HepG2 (cell line): Measurements from ENCODE around the gene CAPZB. TPM values are rescaled to one million over a fixed set of nuclear protein-coding genes. Genes with fewer than 3 reads are reported as not detected.
A peak's percentile ranks its signal among the peaks of the same experiment; 100 is the strongest.

ENCODE experiments used
- ATF7-NPFF ChIP-seq: sonication (generic); formaldehyde crosslinking; IDR thresholded peaks from 2 replicates; pipeline ENCODE4 v1.8.1; 2023; ENCODE audit warnings: mild to moderate bottlenecking, low read depth, missing genetic modification reagents, moderate library complexity
- BRCA1 ChIP-seq: sonication (generic); formaldehyde crosslinking; IDR thresholded peaks from 2 replicates; pipeline ENCODE4 v1.4.0; 2020; ENCODE audit warnings: missing genetic modification reagents
- CCDC6 ChIP-seq: sonication (generic); formaldehyde crosslinking; IDR thresholded peaks from 2 replicates; pipeline ENCODE4 v1.8.1; 2022; ENCODE audit warnings: mild to moderate bottlenecking, missing genetic modification reagents, moderate library complexity
- CHCHD3 ChIP-seq: sonication (generic); formaldehyde crosslinking; IDR thresholded peaks from 2 replicates; pipeline ENCODE4 v1.8.0; 2022; ENCODE audit warnings: mild to moderate bottlenecking, missing genetic modification reagents, moderate library complexity
- DMAP1 ChIP-seq: IDR thresholded peaks from 2 replicates; pipeline ENCODE4 v1.6.1; 2016
- ISL2 ChIP-seq: sonication (generic); formaldehyde crosslinking; IDR thresholded peaks from 2 replicates; pipeline ENCODE4 v1.5.0; 2020; ENCODE audit warnings: missing genetic modification reagents
- JUN ChIP-seq: sonication (generic); formaldehyde crosslinking; IDR thresholded peaks from 2 replicates; pipeline ENCODE4 v1.4.0; 2020; ENCODE audit warnings: mild to moderate bottlenecking, missing genetic modification reagents
- JUNB ChIP-seq: sonication (generic); formaldehyde crosslinking; IDR thresholded peaks from 2 replicates; pipeline ENCODE4 v1.8.0; 2022; ENCODE audit warnings: missing genetic modification reagents, mild to moderate bottlenecking, borderline replicate concordance
- KDM6A ChIP-seq: IDR thresholded peaks from 2 replicates; pipeline ENCODE4 v1.6.1; 2016; ENCODE audit warnings: low read depth
- KMT2A ChIP-seq: sonication (generic); formaldehyde crosslinking; IDR thresholded peaks from 2 replicates; pipeline ENCODE4 v1.4.0; 2020; ENCODE audit warnings: missing genetic modification reagents
- NCOR1 ChIP-seq: fragments of 200-600 bp; sonication (generic); IDR thresholded peaks from 2 replicates; pipeline ENCODE4 v1.7.0; 2017; ENCODE audit warnings: antibody characterized with exemption, low read length, borderline replicate concordance
- NR1H2 ChIP-seq: sonication (generic); formaldehyde crosslinking; IDR thresholded peaks from 2 replicates; pipeline ENCODE4 v1.8.1; 2022; ENCODE audit warnings: low read depth, missing genetic modification reagents, borderline replicate concordance
- PHF20 ChIP-seq: sonication (generic); formaldehyde crosslinking; IDR thresholded peaks from 2 replicates; pipeline ENCODE4 v1.5.0; 2020; ENCODE audit warnings: mild to moderate bottlenecking, missing genetic modification reagents
- PLRG1 ChIP-seq: fragments of 450-650 bp; conservative IDR thresholded peaks from 2 replicates; pipeline ENCODE4 v1.6.1; 2016
- POLR2AphosphoS2 ChIP-seq: IDR thresholded peaks from 2 replicates; pipeline ENCODE4 v1.6.1; 2011; ENCODE audit warnings: low read depth, low read length, improper control_type of control experiment
- RARA ChIP-seq: IDR thresholded peaks from 2 replicates; pipeline ENCODE4 v1.6.1; 2016; ENCODE audit warnings: missing genetic modification reagents, missing compliant biosample characterization
- SUZ12 ChIP-seq: fragments of 150-350 bp; IDR thresholded peaks from 2 replicates; pipeline ENCODE4 v1.6.1; 2014; ENCODE audit warnings: low read depth, low read length
- TCF7 ChIP-seq: sonication (generic); IDR thresholded peaks from 2 replicates; pipeline ENCODE4 v1.6.1; 2016; ENCODE audit warnings: antibody characterized with exemption, low read depth
- XBP1 ChIP-seq: sonication (generic); formaldehyde crosslinking; IDR thresholded peaks from 2 replicates; pipeline ENCODE4 v1.5.0; 2020; ENCODE audit warnings: missing genetic modification reagents
- ZBTB38 ChIP-seq: sonication (generic); formaldehyde crosslinking; IDR thresholded peaks from 2 replicates; pipeline ENCODE4 v1.5.1; 2020; ENCODE audit warnings: mild to moderate bottlenecking, missing genetic modification reagents
- ZBTB7A ChIP-seq: sonication (generic); formaldehyde crosslinking; IDR thresholded peaks from 2 replicates; pipeline ENCODE4 v1.8.0; 2022; ENCODE audit warnings: mild to moderate bottlenecking, missing genetic modification reagents
- ZFP37 ChIP-seq: sonication (generic); formaldehyde crosslinking; IDR thresholded peaks from 2 replicates; pipeline ENCODE4 v1.4.0; 2020; ENCODE audit warnings: missing genetic modification reagents, borderline replicate concordance
- ZNF329 ChIP-seq: sonication (generic); formaldehyde crosslinking; IDR thresholded peaks from 2 replicates; pipeline ENCODE4 v1.9.0; 2021; ENCODE audit warnings: low read depth, mild to moderate bottlenecking, missing genetic modification reagents
- ZNF44 ChIP-seq: sonication (generic); formaldehyde crosslinking; IDR thresholded peaks from 2 replicates; pipeline ENCODE4 v1.5.1; 2020; ENCODE audit warnings: mild to moderate bottlenecking, missing genetic modification reagents
- ZNF563 ChIP-seq: sonication (generic); formaldehyde crosslinking; IDR thresholded peaks from 2 replicates; pipeline ENCODE4 v1.8.0; 2022; ENCODE audit warnings: mild to moderate bottlenecking, moderate library complexity, missing genetic modification reagents
- ZNF570 ChIP-seq: sonication (generic); formaldehyde crosslinking; IDR thresholded peaks from 2 replicates; pipeline ENCODE4 v1.4.0; 2020; ENCODE audit warnings: mild to moderate bottlenecking, missing genetic modification reagents, borderline replicate concordance
- ZNF616 ChIP-seq: sonication (generic); formaldehyde crosslinking; IDR thresholded peaks from 2 replicates; pipeline ENCODE4 v1.5.0; 2020; ENCODE audit warnings: low read depth, mild to moderate bottlenecking, missing genetic modification reagents
- ZNF691 ChIP-seq: sonication (generic); formaldehyde crosslinking; IDR thresholded peaks from 2 replicates; pipeline ENCODE4 v1.4.0; 2020; ENCODE audit warnings: missing genetic modification reagents, low read depth, mild to moderate bottlenecking, borderline replicate concordance
- ZNF800 ChIP-seq: sonication (generic); formaldehyde crosslinking; IDR thresholded peaks from 2 replicates; pipeline ENCODE4 v1.4.0; 2020; ENCODE audit warnings: missing genetic modification reagents
- ZSCAN22 ChIP-seq: sonication (generic); formaldehyde crosslinking; IDR thresholded peaks from 2 replicates; pipeline ENCODE4 v1.4.0; 2020; ENCODE audit warnings: mild to moderate bottlenecking, missing genetic modification reagents
- polyA plus RNA-seq, 8 experiments: library from polyadenylated mRNA; depleted of rRNA in 3 of 8; stranded (reverse) in 7 of 8; unstranded in 1 of 8; fragments of >200 nt; fragmentation: Illumina TruSeq in 4 of 8; extraction: Trizol in 4 of 8; gene quantifications; 2 replicates each; pipeline versions ENCODE4 v1.2.1 to v1.2.3, GENCODE V29; 2011 to 2016; ENCODE audit warnings: low read depth in 4 of 8, missing spikeins in 1 of 8, mixed read lengths in 1 of 8; ENCODE audit not compliant: insufficient read depth in 1 of 8
- total RNA-seq, 5 experiments: library from RNA; depleted of rRNA; stranded (reverse); fragments of >200 nt; fragmentation: Illumina TruSeq; extraction: Trizol; gene quantifications; 2 replicates each; pipeline ENCODE4 v1.2.3, GENCODE V29; 2016; ENCODE audit warnings: low read depth in 1 of 5
- TF ChIP-seq, protein P1 (sequence below): IDR thresholded peaks from 2 replicates; pipeline ENCODE4 v1.6.1; 2018; ENCODE audit warnings: missing genetic modification reagents

CAPZB gene
- total and polyA plus RNA-seq, 2 of the 13 experiments (the other 11 are each of a cell fraction or from before 2014, with no cell fraction given): 58.9 to 76.9 TPM

- no peak for TF ChIP-seq ATF7-NPFF (CRISPR knock-in tag)
- no peak for TF ChIP-seq BRCA1 (CRISPR knock-in tag)
- no peak for TF ChIP-seq CCDC6 (CRISPR knock-in tag)
- TF ChIP-seq KMT2A (CRISPR knock-in tag): no peak
- TF ChIP-seq SUZ12: no peak
- no peak for TF ChIP-seq JUNB (CRISPR knock-in tag)
- TF ChIP-seq ZNF800: no peak
- no peak for TF ChIP-seq ZNF329 (CRISPR knock-in tag)
- TF ChIP-seq CHCHD3 (CRISPR knock-in tag): no peak
- no peak for TF ChIP-seq PLRG1
- no peak for TF ChIP-seq ZNF570 (CRISPR knock-in tag)
- no peak for TF ChIP-seq ZFP37 (CRISPR knock-in tag)
- peak; percentile 80 for TF ChIP-seq NCOR1
- TF ChIP-seq DMAP1 (CRISPR knock-in tag): no peak
- TF ChIP-seq ZNF563: no peak
- TF ChIP-seq ZNF691 (CRISPR knock-in tag): no peak
- TF ChIP-seq POLR2AphosphoS2: no peak
- TF ChIP-seq ZBTB7A (CRISPR knock-in tag): no peak
- TF ChIP-seq JUN (CRISPR knock-in tag): no peak
- TF ChIP-seq ZSCAN22 (CRISPR knock-in tag): no peak
- no peak for TF ChIP-seq XBP1 (CRISPR knock-in tag)
- peak; percentile 54; the same call in 1 of the 2 replicates for TF ChIP-seq ISL2
- no peak for TF ChIP-seq ZNF616 (CRISPR knock-in tag)
- no peak for TF ChIP-seq ZNF44 (CRISPR knock-in tag)
- no peak for TF ChIP-seq PHF20 (CRISPR knock-in tag)
- peak; percentile 75 for TF ChIP-seq RARA
- TF ChIP-seq, protein P1, sequence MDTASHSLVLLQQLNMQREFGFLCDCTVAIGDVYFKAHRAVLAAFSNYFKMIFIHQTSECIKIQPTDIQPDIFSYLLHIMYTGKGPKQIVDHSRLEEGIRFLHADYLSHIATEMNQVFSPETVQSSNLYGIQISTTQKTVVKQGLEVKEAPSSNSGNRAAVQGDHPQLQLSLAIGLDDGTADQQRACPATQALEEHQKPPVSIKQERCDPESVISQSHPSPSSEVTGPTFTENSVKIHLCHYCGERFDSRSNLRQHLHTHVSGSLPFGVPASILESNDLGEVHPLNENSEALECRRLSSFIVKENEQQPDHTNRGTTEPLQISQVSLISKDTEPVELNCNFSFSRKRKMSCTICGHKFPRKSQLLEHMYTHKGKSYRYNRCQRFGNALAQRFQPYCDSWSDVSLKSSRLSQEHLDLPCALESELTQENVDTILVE (CRISPR knock-in tag): 0 out of 2 replicates have a peak, but pooled peaks have one; percentile 17
- no peak for TF ChIP-seq ZBTB38 (CRISPR knock-in tag)
- no peak for TF ChIP-seq KDM6A (CRISPR knock-in tag)
- TF ChIP-seq NR1H2 (CRISPR knock-in tag): no peak
- no peak for TF ChIP-seq TCF7
Measured at GRCh38 chr1:19425646-19426239, 59.6 kb downstream of the CAPZB start (continued).
